ENCODE results near the gene BCAM.
A peak's percentile ranks its signal among the peaks of the same experiment; 100 is the strongest.

The BCAM gene

DNA sequence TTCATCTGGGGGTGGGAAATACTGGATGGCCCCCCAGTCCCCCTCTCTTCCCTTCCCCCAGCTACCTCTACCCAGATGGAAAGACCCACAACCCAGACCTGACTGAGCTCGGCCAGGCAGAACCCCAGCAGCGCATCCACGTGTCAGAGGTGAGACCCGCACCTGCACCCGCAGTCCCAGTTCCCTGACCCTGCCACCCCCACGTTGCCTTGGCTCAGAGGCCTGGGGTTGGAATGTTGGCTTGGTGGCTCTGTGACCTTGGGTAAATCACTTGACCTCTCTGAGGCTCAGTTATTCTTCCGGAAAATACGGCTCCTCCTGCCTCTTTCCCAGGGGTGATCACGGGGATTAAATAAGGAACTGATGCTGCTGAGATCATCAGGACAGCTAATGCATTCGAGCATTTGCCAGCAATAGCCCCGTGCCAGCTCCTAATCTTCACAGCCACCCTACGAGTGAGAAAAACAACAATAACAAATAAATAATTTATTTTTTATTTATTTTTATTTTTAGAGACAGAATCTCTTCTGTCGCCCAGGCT lies 18.9 kb upstream of the BCAM start:
- DNase-seq (ENCODE audit: low read depth): no peak

DNA sequence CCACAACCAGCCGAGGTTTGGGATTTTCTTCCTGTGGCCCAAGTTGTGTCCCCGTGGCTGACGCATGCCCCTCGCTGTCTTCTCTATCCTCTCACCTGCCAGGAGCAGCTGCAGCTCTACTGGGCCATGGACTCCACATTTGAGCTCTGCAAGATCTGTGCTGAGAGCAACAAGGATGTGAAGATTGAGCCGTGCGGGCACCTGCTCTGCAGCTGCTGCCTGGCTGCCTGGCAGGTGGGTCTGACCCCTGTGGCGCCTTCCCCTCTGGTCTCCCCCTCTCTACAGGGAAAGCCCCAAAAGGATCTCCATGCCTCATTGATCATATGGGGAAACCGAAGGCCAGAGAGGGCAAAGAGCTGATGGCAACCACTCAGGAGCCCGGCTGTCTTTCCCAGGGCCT lies 16.6 kb upstream of the BCAM start:
- DNase-seq (ENCODE audit: low read depth): no peak

DNA sequence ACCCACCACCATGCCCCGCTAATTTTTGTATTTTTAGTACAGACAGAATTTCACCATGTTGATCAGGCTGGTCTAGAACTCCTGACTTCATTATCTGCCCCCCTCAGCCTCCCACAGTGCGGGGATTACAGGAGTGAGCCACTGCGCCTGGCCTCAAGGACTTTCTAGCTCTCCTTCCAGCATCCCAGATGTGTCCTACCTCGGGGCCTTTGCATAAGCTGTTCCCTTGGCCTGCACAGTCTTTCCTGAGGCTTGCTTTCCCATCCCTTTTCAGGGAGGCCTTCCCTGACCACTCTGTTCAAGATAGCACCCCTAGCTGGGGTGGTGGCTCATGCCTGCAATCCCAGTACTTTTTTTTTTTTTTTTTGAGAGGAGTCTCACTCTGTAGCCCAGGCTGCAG lies 14.3 kb upstream of the BCAM start:
- DNase-seq (ENCODE audit: low read depth): no peak

DNA sequence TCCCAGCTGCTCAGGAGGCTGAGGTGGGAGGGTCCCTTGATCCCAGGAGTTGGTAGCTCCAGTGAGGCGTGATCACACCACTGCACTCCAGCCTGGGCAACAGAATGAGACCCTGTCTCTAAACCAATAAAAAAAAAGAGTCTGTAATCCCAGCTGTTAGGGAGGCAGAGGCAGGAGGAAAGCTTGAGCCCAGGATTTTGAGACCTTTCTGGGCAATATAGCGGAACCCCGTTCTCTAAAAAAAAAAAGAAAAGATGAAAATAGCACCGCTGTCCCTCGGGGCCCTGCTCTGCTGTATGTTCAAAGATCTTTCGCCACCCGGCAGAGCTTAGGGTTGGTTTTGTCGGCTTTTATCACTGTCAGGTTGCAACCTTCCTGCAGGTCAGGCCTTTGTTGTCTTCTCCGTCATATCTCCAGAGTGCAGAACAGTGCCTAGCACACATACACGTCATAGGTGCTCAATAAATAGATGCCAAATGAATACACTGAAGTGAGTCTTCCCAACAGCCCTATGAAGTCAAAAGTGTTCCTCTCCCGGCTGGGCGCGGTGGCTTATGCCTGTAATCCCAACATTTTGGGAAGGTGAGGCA lies 13.4 kb upstream of the BCAM start:
- DNase-seq (ENCODE audit: low read depth): no peak

DNA sequence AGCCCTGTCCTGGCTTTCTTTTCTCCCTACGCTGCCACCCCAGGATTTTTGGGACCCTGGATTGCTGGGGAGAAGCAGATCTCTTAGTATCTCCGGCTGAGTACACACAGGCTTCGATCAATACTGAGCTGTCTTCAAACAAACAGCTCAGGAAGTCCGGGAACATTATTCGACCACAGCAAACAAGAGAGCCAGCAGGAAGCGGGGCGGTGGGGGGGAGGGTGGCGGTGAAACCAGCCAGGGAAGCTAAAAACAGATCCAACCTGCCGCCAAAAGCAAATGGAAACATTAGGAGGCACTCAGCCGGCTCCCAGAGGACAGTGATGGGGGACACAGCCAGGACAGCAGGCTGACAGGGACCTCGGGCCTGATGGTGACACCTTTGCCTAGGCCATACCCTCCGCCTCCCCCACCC lies 12.2 kb upstream of the BCAM start:
- no peak for DNase-seq (ENCODE audit: low read depth)

DNA sequence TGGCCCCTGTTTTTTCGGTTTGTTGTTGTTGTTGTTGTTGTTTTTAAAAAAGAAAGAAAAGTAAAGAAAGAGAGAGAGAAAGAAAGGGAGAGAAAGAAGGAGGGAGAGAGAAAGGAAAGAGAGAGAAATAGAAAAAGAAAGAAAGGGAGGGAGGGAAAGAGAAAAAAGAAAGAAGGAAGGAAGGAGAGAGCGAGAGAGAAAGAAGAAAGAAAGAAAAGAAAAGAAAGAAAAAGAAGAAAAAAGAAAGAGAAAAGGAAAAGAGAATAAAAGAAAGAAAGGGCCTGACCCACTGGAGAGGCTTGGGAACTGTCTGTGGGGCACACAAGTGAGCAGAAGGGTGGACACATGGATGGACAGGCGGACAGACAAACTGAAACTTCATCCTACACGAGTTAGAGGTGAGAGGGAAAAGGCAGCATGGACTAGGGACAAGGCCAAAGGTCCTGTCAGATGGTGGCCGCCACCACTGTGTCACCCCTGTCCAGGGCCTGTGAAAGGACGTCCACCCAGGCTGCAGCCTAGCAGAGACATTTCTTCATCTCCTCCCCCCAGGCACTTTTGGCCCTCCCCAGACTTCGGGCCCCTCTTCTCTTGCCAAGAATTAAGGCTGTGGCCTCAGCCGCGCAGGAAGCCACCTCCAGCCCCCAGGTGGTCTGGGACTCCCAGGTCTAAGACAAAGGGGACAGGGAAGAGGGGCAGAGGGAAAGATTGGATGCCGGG lies 9.1 kb upstream of the BCAM start:
- DNase-seq (ENCODE audit: low read depth): no peak

DNA sequence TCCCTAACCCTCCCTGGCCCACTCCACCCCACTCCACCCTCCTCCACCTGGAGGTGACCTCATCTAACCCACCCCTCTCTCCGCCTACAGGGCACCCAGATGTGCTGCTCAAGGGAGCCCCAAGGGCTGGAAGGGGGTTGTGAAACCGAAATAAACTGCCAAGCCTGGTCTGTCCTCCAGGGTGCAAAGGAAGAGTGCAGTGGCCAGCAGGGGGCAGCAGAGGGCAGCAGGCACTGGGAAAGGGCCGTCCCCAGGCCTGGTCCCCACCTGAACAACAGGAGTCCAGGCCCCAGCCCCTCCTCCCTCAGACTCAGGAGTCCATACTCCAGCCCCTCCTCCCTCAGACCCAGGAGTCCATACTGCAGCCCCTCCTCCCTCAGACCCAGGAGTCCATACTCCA lies 8.4 kb upstream of the BCAM start:
- DNase-seq (ENCODE audit: low read depth): peak; percentile 71

DNA sequence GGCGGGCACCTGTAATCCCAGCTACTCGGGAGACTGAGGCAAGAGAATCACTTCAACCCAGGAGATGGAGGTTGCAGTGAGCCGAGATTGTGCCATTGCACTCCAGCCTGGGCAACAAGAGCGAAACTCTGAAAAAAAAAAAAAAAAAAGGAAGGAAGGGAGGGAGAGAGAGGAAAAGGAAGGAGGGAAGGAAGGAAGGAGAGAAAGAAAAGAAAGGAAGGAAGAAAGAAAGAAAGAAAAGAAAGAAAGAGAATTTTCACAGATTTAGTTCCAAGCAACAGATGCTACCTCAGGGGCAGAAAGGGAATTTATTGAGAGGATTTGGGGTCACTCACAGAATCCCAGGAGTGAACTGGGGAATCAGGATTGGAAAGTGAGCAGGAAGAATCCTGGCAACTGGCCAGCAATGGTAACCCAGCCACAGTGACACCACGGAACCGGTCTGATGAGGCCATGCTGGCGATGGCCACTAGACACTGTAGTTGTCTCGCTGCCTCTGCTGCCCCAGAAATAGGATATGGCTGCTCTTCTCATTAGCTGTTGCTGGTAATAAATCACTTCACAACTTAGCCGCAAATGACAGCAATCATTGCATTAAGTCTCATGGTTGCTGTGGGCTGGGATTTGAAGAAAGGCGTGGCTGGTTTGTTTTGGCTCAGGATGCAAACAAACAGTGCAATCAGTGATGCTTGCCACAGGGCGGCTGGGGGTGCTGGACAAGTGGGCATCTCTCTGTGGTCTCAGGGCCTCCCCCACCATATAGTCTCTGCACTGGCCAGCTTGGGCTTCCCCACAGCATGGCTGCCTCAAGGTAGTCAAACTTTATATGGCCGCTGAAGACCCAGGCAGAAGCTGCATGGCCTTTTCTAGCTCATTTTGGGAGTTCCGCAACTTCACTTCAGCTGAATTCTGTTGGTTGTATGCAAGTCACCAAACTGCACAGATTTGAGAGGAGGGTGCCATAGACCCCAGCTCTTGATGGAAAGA lies 5.2 kb upstream of the BCAM start:
- DNase-seq (ENCODE audit: low read depth): no peak

DNA sequence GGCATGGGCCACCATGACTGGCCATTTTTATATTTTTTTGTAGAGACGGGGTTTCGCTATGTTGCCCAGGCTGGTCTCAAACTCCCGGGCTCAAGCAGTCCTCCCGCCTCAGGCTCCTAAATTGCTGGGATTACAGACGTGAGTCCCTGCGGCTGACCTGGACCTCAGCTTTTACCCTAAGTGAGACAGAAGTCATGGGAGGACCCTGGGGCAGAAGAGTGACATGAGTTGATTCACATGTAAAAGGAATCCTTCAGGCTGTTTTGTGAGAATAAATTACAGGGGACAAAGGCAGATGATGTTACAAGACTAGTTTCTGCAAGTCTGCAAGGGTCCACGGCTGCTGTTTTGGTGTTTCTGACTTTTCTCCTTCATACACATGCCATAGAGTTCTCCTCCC lies 2.6 kb upstream of the BCAM start:
- no peak for DNase-seq (ENCODE audit: low read depth)

DNA sequence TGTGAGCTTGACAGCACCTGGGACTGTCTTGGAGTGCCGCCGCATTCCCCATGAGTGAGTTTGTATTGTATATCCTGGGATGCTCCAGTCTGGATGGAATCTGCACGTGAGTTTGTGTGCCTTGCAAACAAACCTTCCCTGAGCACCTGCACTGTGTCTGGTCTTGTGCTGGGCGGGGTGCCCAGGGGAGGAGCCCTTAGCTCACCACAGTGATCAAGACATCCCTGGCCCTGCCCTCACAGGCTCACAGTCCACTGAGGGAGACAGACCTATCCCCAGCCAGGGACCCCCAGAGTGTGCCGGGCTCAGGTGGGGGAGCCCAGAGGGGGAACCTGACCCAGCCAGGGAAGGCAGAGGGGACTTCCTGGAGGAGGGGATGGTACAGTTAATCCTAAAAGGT lies 1.7 kb upstream of the BCAM start:
- no peak for DNase-seq (ENCODE audit: low read depth)

DNA sequence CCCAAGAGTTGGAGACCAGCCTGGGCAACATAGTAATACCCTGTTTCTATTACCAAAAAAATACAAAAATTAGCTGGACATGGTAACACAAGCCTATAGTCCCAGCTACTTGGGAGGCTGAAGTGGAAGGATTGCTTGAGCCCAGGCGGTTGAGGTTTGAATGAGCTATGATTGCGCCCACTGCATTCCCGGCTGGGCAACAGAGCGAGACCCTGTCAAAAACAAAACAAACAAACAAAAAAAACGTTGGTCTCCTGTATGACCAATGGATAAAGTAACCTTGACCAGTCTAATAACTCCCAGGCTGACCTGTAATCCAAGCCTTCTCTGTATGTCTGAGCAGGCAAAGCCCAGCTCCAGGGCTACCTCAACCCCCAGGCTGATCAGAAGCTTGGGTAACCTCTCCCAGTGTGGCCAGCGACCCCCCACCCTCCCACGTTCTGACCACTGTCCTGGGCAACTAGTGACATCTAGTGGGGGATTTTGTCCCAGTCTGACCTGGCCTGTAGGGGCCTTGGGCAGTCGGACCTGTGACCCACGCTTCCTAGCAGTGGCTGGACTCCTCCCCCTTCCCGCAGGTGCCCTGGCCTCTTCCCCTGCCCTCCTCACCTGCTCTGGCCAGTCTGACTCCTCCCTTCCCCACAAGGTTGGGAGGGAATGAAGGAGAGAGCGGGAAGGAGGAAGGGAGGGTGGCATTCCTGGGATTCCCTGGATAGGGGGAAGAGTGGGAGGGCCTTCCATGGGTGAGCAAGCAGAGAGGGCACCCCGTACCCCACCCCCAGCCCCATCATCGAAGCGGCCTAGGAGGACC lies 1.0 kb upstream of the BCAM start:
- DNase-seq (ENCODE audit: low read depth): no peak

DNA sequence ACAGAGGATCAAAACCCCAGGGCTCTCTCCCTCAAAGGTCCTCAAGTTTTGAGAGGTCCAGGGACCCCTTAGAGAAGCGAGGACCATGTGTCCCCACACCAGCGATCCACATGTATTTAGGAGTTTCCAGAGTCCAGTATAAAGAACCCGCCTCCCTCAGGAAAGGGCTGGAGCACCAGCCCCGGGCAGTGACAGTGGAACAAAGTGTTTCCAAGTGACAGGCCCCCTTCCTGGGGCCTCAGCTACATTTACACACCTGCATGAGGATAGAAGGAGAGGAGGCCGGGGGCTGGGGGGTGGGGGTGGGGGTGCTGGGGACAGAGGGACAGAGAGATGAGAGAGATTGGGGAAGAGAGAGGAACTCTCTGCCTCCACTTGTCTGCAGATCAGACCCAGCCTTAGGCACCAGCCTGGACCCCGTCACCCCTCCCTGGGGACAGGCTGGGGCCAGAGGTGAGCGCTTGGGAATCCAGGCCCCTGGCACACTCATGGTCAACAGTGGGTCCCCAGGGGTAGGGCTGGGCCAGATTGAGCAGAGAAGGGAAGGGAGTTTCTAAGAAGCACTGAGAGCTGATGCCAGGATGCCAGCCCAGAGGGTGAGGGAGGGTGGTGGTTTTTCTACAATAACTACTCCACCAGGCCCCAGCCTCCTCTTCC lies 802 bp downstream of the BCAM start:
- no peak for DNase-seq (ENCODE audit: low read depth)

DNA sequence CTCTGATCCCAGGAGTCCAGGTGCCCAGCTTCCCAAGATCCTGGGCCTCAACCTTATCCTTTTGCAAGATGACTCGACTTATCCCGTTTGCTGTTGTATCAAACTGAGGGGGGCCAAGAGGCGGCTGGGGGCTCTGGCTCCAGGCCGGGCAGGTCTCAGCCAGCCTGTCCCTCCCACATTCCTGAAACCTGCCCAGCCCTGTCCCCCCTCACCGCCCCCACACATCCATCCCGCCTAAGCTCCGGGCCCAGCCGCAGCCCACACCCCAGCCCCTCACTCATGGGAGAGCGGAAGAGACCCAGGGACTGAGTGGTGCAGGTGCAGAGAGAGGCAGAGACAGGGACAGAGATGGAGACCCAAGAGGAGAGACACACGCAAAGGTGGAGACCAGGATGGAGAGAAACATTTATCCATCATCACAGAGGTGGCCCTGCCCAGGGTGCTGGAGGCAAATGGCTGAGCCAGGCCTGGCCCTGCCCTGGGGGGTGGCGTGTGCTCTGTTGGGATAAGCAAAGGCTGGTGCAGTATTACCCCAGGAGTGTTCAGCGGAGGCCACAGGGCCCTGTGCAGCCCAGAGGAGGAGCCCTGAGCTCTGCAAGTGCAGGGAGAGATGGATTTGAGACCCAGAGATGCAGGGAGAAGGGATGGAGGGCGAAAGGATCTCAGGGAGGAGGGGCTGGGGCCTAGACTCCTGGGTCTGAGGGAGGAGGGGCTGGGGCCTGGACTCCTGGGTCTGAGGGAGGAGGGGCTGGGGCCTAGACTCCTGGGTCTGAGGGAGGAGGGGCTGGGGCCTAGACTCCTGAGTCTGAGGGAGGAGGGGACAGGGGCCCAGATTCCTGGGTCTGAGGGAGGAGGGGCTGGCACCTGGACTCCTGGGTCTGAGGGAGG lies 1.6 kb downstream of the BCAM start:
- DNase-seq (ENCODE audit: low read depth): no peak

DNA sequence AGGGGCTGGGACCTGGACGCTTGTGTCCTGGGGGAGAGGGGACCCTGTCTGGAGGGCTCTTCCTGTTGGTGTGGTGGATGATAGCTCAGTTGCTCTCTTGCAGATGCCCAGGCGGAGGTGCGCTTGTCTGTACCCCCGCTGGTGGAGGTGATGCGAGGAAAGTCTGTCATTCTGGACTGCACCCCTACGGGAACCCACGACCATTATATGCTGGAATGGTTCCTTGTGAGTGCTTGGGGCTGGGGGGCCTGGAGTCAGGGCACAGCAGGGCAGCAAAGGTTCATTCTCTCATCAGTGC lies 2.2 kb downstream of the BCAM start:
- DNase-seq (ENCODE audit: low read depth): no peak

DNA sequence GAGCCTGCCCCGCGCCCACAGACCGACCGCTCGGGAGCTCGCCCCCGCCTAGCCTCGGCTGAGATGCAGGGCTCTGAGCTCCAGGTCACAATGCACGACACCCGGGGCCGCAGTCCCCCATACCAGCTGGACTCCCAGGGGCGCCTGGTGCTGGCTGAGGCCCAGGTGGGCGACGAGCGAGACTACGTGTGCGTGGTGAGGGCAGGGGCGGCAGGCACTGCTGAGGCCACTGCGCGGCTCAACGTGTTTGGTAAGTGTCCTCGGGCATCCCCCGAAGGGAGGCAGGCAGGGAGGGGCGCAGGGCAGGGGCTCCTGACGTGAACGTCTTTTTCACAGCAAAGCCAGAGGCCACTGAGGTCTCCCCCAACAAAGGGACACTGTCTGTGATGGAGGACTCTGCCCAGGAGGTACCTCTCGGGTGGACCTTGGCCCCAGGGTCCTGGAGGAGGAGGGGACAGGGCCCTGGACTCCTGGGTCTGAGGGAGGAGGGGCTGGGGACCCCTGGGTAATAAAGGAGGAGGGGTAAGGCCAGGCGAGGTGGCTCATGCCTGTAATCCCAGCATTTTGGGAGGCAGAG lies 3.3 kb downstream of the BCAM start:
- no peak for DNase-seq (ENCODE audit: low read depth)

DNA sequence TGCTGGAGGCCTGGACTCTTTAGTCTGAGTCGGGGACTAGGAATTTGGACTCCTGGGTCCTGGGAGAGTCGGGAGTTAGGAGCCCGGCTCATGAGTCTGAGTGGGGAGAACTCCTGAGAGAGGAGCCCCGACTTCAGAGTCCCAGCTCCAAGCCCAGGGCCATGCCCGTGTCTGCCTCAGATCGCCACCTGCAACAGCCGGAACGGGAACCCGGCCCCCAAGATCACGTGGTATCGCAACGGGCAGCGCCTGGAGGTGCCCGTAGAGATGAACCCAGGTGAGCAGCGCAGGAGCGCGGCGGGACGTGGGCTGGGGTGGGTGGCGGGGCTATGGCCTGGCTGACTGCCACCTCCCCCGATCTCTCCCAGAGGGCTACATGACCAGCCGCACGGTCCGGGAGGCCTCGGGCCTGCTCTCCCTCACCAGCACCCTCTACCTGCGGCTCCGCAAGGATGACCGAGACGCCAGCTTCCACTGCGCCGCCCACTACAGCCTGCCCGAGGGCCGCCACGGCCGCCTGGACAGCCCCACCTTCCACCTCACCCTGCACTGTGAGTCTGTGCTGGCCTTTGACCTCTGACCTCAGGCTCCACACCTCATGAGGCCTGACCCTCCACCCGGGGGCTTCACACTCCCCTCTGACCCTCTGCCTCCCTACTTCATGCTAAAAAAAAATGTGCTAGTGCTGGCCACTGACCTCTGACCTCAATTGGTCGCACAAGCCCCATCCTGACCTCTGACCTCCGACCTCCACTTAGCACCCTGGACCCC lies 4.4 kb downstream of the BCAM start:
- DNase-seq (ENCODE audit: low read depth): no peak

DNA sequence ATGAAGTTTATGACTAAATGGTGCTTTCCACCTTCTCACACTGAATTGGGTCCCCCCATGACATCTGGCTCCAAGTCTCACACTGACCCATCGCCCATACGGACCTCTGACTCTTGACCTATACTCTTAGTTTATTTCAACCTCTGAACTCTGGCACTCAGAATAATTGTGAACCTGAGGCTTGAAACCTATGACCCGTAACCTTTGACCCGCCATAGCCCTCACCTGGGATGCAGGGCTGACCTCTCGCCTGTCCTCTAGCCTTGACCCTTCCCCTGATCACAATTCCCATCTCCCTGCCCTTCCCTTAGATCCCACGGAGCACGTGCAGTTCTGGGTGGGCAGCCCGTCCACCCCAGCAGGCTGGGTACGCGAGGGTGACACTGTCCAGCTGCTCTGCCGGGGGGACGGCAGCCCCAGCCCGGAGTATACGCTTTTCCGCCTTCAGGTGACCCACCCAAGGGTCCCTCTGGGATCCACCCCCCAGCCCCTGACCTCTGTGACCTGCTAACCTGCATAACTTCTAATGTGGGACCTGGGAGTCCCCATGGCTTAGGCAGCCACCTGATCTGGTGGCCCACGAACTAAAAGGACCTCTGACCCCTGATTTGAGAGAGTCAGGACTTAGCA lies 5.1 kb downstream of the BCAM start:
- no peak for DNase-seq (ENCODE audit: low read depth)

DNA sequence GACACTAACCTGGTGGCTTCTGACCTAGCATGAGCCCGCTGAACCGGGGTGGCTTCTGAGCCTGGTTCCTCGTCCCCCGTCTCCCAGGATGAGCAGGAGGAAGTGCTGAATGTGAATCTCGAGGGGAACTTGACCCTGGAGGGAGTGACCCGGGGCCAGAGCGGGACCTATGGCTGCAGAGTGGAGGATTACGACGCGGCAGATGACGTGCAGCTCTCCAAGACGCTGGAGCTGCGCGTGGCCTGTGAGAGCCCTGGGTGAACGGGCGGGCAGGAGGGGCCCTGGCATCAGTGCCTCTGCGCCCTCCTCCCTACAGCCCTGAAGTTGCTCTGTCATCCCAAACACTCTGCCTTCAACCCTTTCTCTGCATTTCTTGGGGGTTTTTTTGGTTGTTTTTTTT lies 5.6 kb downstream of the BCAM start:
- no peak for DNase-seq (ENCODE audit: low read depth)

DNA sequence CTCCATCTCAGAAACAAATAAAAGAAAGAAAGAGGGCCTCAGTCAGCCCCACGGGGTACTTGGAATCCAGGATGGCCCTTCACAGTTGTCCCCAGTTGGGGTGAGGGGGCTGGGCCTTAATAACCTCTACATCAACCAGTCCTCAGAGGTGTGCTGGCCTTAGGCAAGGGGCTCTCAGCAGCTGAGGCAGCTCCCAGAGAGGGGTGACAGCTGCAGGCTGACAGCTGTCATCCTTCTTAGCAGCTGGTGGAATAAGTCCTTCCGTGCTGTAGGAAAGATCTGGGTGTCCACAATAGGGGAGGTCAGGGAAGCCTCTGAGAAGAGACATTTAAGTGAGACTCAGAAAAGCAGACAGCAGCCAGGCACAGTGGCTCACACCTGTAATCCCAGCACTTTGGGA lies 7.4 kb downstream of the BCAM start:
- DNase-seq (ENCODE audit: low read depth): no peak
